ENCODE data around the gene UBAC2. TPM values are rescaled to one million over a fixed set of nuclear protein-coding genes. Genes with fewer than 3 reads are reported as not detected.
"Not testable (repeated sequence)": the region's sequence is repeated elsewhere in the genome, so short reads cannot be mapped to it uniquely, and the experiment has no call there.

Gene UBAC2
- total and polyA plus RNA-seq, 2 donors: 53.1 to 57.2 TPM

DNA sequence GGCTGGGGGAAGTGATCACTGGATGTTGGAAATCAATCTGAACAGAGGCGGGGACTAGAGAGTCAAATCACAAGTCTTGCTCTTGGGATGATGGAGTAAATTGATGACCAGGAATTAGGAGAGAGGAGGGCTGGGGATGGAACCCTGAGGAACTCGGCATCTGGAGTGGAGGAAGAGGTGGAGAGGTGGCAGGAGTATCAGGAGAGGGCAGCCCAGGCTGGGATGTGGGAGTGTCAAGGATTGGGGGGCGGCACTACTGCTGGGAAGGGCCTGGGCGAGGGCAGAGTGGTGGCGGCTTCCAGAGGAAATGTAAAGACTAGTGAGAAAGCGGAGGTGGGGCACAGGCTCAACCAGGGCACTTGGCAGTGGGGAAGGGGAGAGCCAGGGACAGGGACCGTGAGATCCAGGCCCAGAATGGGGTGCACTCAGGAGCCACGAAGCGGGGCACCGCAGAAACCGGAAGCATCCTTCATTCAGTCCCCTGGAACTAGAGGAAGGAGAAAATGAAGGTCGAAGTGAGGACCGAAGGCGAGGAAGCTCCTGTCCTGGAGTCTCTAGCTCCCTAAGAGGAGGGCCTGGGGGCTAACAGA lies 187.8 kb downstream of the UBAC2 start:
- 96% methylated on average over 14 of the region's 14 CpGs for WGBS
- Histone ChIP-seq H3K36me3 (ENCODE audit: insufficient read depth) (no peaks in the 10 kb centered on the region), H3K4me1 (ENCODE audit: insufficient read depth) (no peaks in the 10 kb centered on the region), H3K4me3 (ENCODE audit: low read depth, low read length) (no peak overlapping the region), H3K27ac (ENCODE audit: low read depth) (no peak overlapping the region)
- DNase-seq (ENCODE audit: extremely low spot score): no peak

GRCh38 chr13:99389094-99389493 lies 188.4 kb downstream of the UBAC2 start:
- WGBS: 92% methylated on average over 6 of the region's 6 CpGs
- not testable (repeated sequence) for H3K27ac ChIP-seq (ENCODE audit: low read depth); DNase-seq (ENCODE audit: extremely low spot score); H3K4me1 ChIP-seq (ENCODE audit: insufficient read depth); H3K36me3 ChIP-seq (ENCODE audit: insufficient read depth); H3K4me3 ChIP-seq (ENCODE audit: low read depth, low read length)

- DNase-seq (ENCODE audit: extremely low spot score): no peak
- WGBS: 94% methylated on average over 19 of the region's 19 CpGs
- Histone ChIP-seq H3K36me3 (ENCODE audit: insufficient read depth) (no peaks in the 10 kb centered on the region), H3K27ac (ENCODE audit: low read depth) (no peak overlapping the region), H3K4me3 (ENCODE audit: low read depth, low read length) (no peak overlapping the region), H3K4me1 (ENCODE audit: insufficient read depth) (no peaks in the 10 kb centered on the region)
Measured at GRCh38 chr13:99389520-99390304, 189.1 kb downstream of the UBAC2 start.

GRCh38 chr13:99390601-99391000 lies 189.9 kb downstream of the UBAC2 start:
- 86% methylated on average over 13 of the region's 13 CpGs for WGBS
- H3K36me3 ChIP-seq (ENCODE audit: insufficient read depth): no peaks in the 10 kb centered on the region
- H3K27ac ChIP-seq (ENCODE audit: low read depth): no peak overlapping the region
- H3K4me1 ChIP-seq (ENCODE audit: insufficient read depth): no peaks in the 10 kb centered on the region
- no peak for DNase-seq (ENCODE audit: extremely low spot score)
- no peak overlapping the region for H3K4me3 ChIP-seq (ENCODE audit: low read depth, low read length)

GRCh38 chr13:99391781-99392469 lies 191.3 kb downstream of the UBAC2 start:
- no peak overlapping the region for H3K27ac ChIP-seq (ENCODE audit: low read depth)
- DNase-seq (ENCODE audit: extremely low spot score): no peak
- WGBS: 82% methylated on average over 11 of the region's 11 CpGs
- no peaks in the 10 kb centered on the region for H3K4me1 ChIP-seq (ENCODE audit: insufficient read depth)
- H3K4me3 ChIP-seq (ENCODE audit: low read depth, low read length): no peak overlapping the region
- H3K36me3 ChIP-seq (ENCODE audit: insufficient read depth): no peaks in the 10 kb centered on the region

- DNase-seq (ENCODE audit: extremely low spot score): no peak
- 77% methylated on average over 13 of the region's 13 CpGs for WGBS
- Histone ChIP-seq H3K4me3 (ENCODE audit: low read depth, low read length) (no peak overlapping the region), H3K4me1 (ENCODE audit: insufficient read depth) (no peaks in the 10 kb centered on the region), H3K27ac (ENCODE audit: low read depth) (no peak overlapping the region), H3K36me3 (ENCODE audit: insufficient read depth) (no peaks in the 10 kb centered on the region)
Measured at GRCh38 chr13:99392470-99393135, 191.9 kb downstream of the UBAC2 start.

- not testable (repeated sequence) for H3K4me1 ChIP-seq (ENCODE audit: insufficient read depth); H3K27ac ChIP-seq (ENCODE audit: low read depth); H3K36me3 ChIP-seq (ENCODE audit: insufficient read depth); H3K4me3 ChIP-seq (ENCODE audit: low read depth, low read length); DNase-seq (ENCODE audit: extremely low spot score)
- WGBS: 94% methylated on average over 7 of the region's 7 CpGs
Measured at GRCh38 chr13:99393391-99393790, 192.7 kb downstream of the UBAC2 start.

GRCh38 chr13:99393791-99394735 lies 193.4 kb downstream of the UBAC2 start:
- Histone ChIP-seq H3K36me3 (ENCODE audit: insufficient read depth) (no peaks in the 10 kb centered on the region), H3K27ac (ENCODE audit: low read depth) (no peak overlapping the region), H3K4me3 (ENCODE audit: low read depth, low read length) (no peak overlapping the region), H3K4me1 (ENCODE audit: insufficient read depth) (no peaks in the 10 kb centered on the region)
- no peak for DNase-seq (ENCODE audit: extremely low spot score)
- 91% methylated on average over 21 of the region's 21 CpGs for WGBS

- 96% methylated on average over 11 of the region's 11 CpGs for WGBS
- no peak overlapping the region for H3K4me3 ChIP-seq (ENCODE audit: low read depth, low read length)
- H3K4me1 ChIP-seq (ENCODE audit: insufficient read depth): no peaks in the 10 kb centered on the region
- no peak for DNase-seq (ENCODE audit: extremely low spot score)
- no peak overlapping the region for H3K27ac ChIP-seq (ENCODE audit: low read depth)
- no peaks in the 10 kb centered on the region for H3K36me3 ChIP-seq (ENCODE audit: insufficient read depth)
Measured at GRCh38 chr13:99395436-99395835, 194.8 kb downstream of the UBAC2 start.

GRCh38 chr13:99396446-99396845 lies 195.8 kb downstream of the UBAC2 start:
- Histone ChIP-seq H3K4me1 (ENCODE audit: insufficient read depth) (no peaks in the 10 kb centered on the region), H3K36me3 (ENCODE audit: insufficient read depth) (no peaks in the 10 kb centered on the region), H3K27ac (ENCODE audit: low read depth) (no peak overlapping the region), H3K4me3 (ENCODE audit: low read depth, low read length) (no peak overlapping the region)
- DNase-seq (ENCODE audit: extremely low spot score): no peak
- 92% methylated on average over 7 of the region's 7 CpGs for WGBS

DNA sequence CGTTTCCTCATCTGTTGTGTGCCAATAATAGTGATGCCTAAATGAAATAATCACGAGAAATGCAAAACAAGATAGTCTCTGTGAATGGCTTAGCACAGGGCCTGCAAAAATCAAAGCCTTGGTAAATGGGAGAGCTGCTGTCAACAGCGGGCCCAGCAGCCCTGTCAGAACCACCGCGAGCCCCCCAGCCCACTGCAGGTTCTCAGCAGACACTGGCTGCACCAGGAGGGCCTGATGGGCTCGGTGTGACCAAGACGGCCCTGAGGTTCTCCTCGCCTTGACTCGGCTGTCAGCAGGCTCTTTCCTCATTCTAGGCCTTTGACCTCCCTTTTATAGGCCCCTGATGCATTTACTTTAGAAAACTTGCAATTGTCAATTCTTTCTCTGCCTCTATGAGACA lies 197.4 kb downstream of the UBAC2 start:
- H3K4me1 ChIP-seq (ENCODE audit: insufficient read depth): no peaks in the 10 kb centered on the region
- H3K27ac ChIP-seq (ENCODE audit: low read depth): no peak overlapping the region
- DNase-seq (ENCODE audit: extremely low spot score): no peak
- 88% methylated on average over 9 of the region's 9 CpGs for WGBS
- no peaks in the 10 kb centered on the region for H3K36me3 ChIP-seq (ENCODE audit: insufficient read depth)
- no peak overlapping the region for H3K4me3 ChIP-seq (ENCODE audit: low read depth, low read length)

DNA sequence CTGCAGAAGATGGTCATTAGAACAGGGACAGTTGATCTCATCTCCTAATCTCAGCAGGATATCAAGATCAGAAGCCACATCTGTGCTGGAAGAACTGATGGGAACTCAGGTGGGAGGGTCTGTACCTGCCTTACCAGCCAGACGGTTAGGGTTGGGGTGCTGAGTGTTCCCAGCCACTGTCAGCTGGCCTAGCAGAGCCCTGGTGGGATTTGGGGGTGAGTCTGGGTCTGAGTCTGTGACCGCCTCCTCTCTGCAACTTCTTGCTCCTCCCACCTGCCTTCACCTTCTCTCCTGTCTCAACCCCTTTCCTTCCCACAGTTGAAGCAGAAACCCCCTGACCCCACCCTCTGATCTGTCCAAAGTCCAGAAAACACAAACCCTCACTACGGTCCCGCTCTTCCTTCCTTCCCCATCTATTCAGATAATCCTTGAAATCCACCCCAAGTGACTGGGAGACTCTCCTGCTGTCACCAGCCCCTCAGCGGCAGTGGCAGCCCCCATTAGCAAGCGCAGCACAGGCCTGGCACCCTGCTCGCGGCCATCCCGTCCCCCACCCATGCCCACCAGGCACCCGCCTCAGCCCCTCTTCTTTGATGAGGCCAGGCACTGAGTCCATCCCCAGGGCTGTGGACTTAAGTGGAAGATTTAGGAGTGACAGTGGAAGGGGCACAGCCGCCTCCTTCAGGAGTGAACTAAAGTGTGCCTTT lies 198.4 kb downstream of the UBAC2 start:
- WGBS: 92% methylated on average over 11 of the region's 11 CpGs
- Histone ChIP-seq H3K4me1 (ENCODE audit: insufficient read depth) (no peaks in the 10 kb centered on the region), H3K36me3 (ENCODE audit: insufficient read depth) (no peaks in the 10 kb centered on the region), H3K4me3 (ENCODE audit: low read depth, low read length) (no peak overlapping the region), H3K27ac (ENCODE audit: low read depth) (no peak overlapping the region)
- DNase-seq (ENCODE audit: extremely low spot score): no peak
